ENCODE measurements around the gene CLEC2A. TPM values are rescaled to one million over a fixed set of nuclear protein-coding genes. Genes with fewer than 3 reads are reported as not detected.

Gene CLEC2A
- total and polyA plus RNA-seq, 3 donors from 2014 or later, result not detected

- Histone ChIP-seq H3K27me3 (no peaks in the 10 kb centered on the region), H3K4me1 (no peaks in the 10 kb centered on the region), H3K27ac (no peak overlapping the region), H3K36me3 (ENCODE audit: low read depth, missing control alignments) (no peaks in the 10 kb centered on the region), H3K4me3 (no peak overlapping the region), H3K9me3 (no peaks in the 10 kb centered on the region)
- TF ChIP-seq, protein P1, sequence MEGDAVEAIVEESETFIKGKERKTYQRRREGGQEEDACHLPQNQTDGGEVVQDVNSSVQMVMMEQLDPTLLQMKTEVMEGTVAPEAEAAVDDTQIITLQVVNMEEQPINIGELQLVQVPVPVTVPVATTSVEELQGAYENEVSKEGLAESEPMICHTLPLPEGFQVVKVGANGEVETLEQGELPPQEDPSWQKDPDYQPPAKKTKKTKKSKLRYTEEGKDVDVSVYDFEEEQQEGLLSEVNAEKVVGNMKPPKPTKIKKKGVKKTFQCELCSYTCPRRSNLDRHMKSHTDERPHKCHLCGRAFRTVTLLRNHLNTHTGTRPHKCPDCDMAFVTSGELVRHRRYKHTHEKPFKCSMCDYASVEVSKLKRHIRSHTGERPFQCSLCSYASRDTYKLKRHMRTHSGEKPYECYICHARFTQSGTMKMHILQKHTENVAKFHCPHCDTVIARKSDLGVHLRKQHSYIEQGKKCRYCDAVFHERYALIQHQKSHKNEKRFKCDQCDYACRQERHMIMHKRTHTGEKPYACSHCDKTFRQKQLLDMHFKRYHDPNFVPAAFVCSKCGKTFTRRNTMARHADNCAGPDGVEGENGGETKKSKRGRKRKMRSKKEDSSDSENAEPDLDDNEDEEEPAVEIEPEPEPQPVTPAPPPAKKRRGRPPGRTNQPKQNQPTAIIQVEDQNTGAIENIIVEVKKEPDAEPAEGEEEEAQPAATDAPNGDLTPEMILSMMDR (IDR thresholded peaks at IDR 0.05), result no peak
- no peak for TF ChIP-seq POLR2A (IDR thresholded peaks at IDR 0.05)
- 84 to 86% methylated on average over 2 of the region's 2 CpGs for WGBS, 2 donors
- no peak for DNase-seq
- intact Hi-C loops (cut with DNase I; ENCODE audit: low total_unique reads), result no loop called here
Measured at GRCh38 chr12:9906873-9907272, 25.3 kb downstream of the CLEC2A start.

DNA sequence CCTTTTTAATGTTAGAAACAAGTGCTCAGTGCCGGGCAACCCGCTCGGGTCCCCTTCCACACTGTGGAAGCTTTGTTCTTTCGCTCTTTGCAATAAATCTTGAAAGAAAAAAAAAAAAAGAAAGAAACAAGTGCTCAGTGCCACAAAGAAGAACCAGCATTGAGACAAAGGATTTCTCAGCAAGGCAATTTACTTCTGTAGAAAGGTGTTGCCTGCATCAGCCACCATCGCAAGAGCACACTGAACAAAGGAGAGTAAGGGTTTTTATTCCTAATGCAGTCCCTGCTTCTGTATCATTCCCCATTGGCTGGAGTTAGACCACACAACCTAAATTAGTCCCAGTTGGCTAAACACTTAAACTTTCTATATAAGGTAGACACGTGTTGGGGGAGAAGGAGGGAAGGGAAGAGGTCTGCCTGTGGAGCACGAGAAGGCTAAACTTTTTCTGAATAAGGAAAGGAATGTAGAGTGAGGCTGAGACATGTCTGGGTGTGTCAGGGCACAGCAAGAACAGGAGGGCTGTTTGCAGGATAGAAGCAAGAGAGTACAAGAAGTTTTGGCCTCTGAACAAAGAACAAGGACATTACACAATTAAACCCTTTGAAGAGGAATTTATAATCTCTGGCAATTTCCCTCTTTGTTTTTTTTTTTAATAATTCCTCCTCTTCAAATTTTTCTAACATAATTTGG is 29.5 kb downstream of the CLEC2A start:
- TF ChIP-seq, protein P1 (IDR thresholded peaks at IDR 0.05), result no peak
- TF ChIP-seq POLR2A (IDR thresholded peaks at IDR 0.05), result no peak
- Histone ChIP-seq H3K27me3 (no peaks in the 10 kb centered on the region), H3K4me3 (no peak overlapping the region), H3K27ac (no peak overlapping the region), H3K4me1 (no peaks in the 10 kb centered on the region), H3K9me3 (no peaks in the 10 kb centered on the region), H3K36me3 (ENCODE audit: low read depth, missing control alignments) (no peaks in the 10 kb centered on the region)
- intact Hi-C loops (cut with DNase I; ENCODE audit: low total_unique reads), result no loop called here
- DNase-seq, result no peak
- 81 to 85% methylated on average over 7 of the region's 7 CpGs for WGBS, 2 donors

DNA sequence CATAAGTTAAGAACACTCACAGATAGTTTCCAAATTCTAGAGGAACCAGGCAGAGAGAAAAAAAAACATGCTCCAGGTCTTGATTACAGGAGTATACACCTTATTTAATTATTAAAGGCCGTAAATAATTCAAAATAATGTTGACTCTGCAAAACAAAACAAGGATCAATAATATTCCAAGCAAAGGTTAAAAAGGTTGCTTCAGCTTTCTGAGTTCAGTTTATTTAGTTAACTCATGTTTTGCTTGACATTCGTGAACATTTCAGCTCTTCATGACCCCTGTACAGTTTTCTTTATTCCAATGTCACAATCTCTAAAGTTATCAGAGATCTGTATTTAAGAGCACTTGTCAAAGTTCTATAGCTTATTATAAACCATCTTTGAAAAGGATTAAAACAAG is 31.2 kb downstream of the CLEC2A start:
- TF ChIP-seq POLR2A (IDR thresholded peaks at IDR 0.05), result no peak
- TF ChIP-seq, protein P1 (IDR thresholded peaks at IDR 0.05), result no peak
- intact Hi-C loops (cut with DNase I; ENCODE audit: low total_unique reads), result no loop called here

DNA sequence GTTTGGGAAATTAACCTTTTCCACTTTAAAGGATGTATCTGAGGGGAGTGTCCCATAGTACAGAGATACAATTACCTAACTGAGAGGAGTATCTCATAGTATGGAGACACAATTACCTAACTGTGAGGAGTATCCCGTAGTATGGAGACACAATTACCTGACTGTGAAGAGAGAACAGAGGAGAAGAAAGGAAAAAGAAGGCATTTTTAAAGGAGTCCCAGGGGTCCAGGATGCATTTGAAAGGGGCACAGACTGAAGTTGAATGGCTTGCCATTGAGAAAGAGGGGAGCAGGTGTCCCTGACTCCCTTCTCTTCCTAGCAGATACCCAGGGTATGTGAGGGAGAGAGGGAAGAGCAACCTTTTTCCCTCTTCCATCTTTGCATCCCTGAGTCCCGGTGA is 33.0 kb downstream of the CLEC2A start:
- no peak for DNase-seq
- H3K27me3 ChIP-seq, result no peaks in the 10 kb centered on the region
- WGBS, 2 donors, result 76 to 78% methylated on average over 2 of the region's 2 CpGs
- TF ChIP-seq POLR2A (IDR thresholded peaks at IDR 0.05), result no peak
- TF ChIP-seq, protein P1 (IDR thresholded peaks at IDR 0.05), result no peak
- no peak overlapping the region for H3K4me3 ChIP-seq
- no peak overlapping the region for H3K27ac ChIP-seq
- no peaks in the 10 kb centered on the region for H3K4me1 ChIP-seq
- intact Hi-C loops (cut with DNase I; ENCODE audit: low total_unique reads), result no loop called here
- no peaks in the 10 kb centered on the region for H3K9me3 ChIP-seq
- H3K36me3 ChIP-seq (ENCODE audit: low read depth, missing control alignments), result no peaks in the 10 kb centered on the region

More for the DNA sequence above, 31.2 kb downstream of the CLEC2A start:
- no peaks in the 10 kb centered on the region for H3K36me3 ChIP-seq (ENCODE audit: low read depth, missing control alignments)
- no peak for DNase-seq
- no peak overlapping the region for H3K4me3 ChIP-seq
- H3K4me1 ChIP-seq, result no peaks in the 10 kb centered on the region
- no peaks in the 10 kb centered on the region for H3K27me3 ChIP-seq
- H3K27ac ChIP-seq, result no peak overlapping the region
- whole genome bisulfite sequencing, 2 donors, result 85 to 92% methylated on average over 2 of the region's 2 CpGs
- no peaks in the 10 kb centered on the region for H3K9me3 ChIP-seq

- Histone ChIP-seq H3K4me3 (no peak overlapping the region), H3K27me3 (no peaks in the 10 kb centered on the region), H3K4me1 (no peaks in the 10 kb centered on the region), H3K27ac (no peak overlapping the region), H3K36me3 (ENCODE audit: low read depth, missing control alignments) (no peaks in the 10 kb centered on the region), H3K9me3 (no peaks in the 10 kb centered on the region)
- WGBS, 2 donors, result 81 to 83% methylated on average over 6 of the region's 6 CpGs
- no peak for DNase-seq
- intact Hi-C loops (cut with DNase I; ENCODE audit: low total_unique reads), result no loop called here
- TF ChIP-seq, protein P1 (IDR thresholded peaks at IDR 0.05), result no peak
- TF ChIP-seq POLR2A (IDR thresholded peaks at IDR 0.05), result no peak
Measured at GRCh38 chr12:9897535-9897934, 34.6 kb downstream of the CLEC2A start.
